HG03354 (cell line): Measurements from ENCODE around the gene TTLL10.
"Not testable (repeated sequence)": the region's sequence is repeated elsewhere in the genome, so short reads cannot be mapped to it uniquely, and the experiment has no call there.

Experiments
- ATAC-seq: cut with Tn5 transposase; IDR thresholded peaks from one replicate; pipeline ENCODE4 v1.9.1; 2021; ENCODE audit warnings: mild to moderate bottlenecking; ENCODE audit not compliant: unreplicated experiment, poor library complexity, severe bottlenecking

TTLL10 gene

DNA sequence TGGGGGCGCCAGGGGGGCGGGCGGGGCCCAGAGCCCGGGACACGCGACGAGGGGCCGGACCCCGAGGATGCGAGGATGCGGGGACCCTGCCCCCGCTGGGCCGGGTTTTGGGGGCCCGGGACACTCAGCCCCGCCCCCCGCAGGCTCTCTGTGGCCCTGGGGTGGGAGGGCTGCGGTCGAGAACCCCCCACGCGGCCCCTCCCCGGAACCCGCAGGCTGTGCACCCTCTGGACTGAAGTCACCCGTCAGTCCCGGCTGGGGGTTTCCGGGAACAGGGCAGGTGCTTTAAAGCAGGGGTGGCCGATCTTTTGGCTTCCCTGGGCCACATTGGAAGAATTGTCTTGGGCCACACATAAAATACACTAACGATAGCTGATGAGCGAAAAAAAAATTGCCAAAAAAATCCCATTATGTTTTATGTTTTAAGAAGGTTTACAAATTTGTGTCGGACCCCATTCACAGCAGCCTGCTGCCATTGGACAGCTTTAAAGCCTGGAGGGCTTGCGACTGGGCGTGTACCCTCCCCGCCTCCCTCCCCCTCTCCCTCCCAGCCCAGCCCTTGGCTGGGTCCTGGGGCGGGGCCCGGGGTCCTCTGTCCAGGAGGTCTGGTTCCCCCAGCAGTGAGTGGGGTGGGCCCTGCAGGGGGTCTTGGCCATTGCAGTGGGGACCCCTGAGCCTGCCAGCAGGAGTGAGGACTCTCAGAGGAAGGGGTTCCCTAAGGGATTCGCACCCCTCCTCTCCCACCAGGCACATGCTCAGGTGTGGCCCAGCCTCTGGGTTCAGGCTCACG is 36.2 kb upstream of the TTLL10 start:
- peak; percentile 72 for ATAC-seq

DNA sequence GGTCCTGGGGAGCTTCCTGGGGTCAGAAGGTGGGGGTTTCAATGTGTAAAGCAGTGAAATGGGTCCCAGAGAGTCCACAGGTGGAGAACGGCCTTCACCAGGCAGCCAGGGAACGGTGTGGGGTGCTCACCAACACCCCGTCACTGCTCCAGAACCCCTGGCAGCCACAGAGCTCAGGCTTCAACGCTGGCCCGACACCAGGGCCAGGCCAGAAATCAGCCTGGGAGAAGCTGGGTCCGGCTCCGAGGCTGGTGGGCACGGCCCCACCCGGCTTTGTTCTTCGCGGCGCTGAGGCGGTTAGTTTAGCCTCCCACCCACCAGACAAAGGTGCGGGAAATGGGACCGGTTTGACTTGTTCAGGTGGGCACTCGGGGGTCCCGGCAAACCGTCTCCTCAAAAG is 33.0 kb upstream of the TTLL10 start:
- ATAC-seq: no peak

DNA sequence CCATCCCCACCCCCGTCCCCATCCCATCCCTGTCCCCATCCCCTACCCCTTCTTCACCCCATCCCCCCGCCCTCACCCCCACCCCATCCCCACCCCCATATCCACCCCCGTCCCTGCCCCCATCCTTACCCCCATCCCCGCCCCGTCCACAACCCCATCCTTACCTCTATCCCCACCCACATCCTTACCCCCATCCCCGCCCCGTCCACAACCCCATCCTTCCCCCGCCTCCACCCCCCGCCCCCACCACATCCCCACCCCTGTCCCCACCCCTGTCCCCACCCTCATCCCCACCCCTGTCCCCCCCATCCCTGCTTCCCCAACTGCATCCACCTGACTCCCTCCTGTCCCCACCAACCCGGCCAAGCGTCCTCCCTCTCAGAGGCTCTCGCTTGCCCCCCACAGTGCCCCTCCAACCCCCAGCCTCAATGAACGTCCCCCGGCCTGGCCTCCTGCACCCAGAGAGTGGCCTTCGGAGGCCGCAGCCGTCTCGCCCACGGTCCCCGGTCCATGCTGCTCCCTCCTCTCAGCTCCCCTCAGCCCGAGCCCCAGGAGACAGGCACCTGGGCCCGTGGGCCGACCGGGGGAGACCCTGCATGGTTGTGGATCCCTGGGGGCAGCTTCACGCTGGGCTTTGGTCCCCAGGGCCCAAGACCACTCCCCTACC is 32.3 kb upstream of the TTLL10 start:
- ATAC-seq: no peak

DNA sequence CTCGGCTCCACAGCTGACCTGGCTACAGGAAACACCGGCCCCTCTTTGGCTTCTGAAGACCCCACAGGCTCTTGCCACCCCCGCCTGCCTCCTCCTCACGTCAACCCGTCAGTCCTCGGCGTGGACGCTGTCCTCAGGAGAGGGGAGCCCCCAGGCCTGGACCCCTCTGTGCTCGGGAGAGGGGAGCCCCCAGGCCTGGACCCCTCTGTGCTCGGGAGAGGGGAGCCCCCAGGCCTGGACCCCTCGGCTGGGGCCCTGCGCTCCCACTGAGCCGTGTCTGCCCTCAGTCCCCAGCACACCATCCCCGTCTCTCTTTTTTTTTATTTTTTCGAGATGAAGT is 31.8 kb upstream of the TTLL10 start:
- no peak for ATAC-seq

DNA sequence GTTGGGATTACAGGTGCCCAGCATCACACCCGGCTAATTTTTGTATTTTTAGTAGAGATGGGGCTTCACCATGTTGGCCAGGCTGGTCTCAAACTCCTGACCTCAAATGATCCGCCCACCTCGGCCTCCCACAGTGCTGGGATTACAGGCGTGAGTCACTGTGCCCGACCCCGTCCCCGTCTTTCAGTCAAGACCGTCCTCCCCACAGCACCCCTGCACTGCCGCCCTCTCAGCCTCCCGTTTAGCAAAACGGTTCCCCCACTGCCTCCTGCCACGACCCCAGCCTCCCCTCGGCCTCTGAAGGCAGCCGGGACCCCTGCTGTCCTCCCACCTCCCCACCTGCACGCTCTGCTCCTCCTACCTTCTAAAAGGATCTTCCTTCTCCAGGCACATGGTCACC is 31.3 kb upstream of the TTLL10 start:
- not testable (repeated sequence) for ATAC-seq

DNA sequence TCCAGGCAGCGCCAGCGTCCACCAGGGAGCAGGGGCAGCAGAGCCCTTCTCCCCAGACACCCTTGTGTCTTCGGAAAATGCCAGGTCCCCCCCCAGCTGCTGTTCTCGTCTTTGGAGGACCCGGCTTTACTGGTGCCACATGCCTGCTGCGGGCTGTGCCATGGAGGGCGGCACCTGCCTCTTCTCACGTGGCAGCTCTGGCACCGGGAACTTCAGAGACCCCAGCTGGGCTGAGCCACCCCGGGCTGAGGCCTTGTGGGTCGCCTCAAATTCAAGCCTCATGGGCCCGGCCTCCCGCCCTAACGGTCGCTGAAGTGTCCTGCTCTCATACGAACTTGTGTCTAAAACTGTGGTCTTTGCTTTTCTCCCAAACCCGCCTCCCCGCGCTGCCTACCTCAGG is 30.8 kb upstream of the TTLL10 start:
- ATAC-seq: no peak

DNA sequence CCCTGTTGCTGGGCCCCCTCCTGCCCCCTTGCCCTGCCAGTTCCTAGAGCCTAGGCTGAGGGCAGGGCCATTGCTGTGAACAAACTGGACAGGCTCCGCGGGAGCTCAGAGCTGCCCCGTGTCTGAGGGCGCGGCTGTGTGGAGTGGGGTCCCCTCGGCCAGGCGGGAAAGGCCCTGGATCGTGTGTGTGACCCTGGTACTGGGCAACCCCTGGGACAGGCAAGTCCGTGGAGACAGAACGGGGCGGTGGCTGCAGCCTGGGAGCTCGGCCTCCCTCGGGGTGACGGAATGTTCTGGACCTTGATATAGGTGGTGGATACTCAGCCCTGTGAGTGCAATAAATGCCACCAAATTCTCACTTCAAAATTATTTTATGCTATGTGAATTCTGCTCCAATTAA is 30.0 kb upstream of the TTLL10 start:
- no peak for ATAC-seq

DNA sequence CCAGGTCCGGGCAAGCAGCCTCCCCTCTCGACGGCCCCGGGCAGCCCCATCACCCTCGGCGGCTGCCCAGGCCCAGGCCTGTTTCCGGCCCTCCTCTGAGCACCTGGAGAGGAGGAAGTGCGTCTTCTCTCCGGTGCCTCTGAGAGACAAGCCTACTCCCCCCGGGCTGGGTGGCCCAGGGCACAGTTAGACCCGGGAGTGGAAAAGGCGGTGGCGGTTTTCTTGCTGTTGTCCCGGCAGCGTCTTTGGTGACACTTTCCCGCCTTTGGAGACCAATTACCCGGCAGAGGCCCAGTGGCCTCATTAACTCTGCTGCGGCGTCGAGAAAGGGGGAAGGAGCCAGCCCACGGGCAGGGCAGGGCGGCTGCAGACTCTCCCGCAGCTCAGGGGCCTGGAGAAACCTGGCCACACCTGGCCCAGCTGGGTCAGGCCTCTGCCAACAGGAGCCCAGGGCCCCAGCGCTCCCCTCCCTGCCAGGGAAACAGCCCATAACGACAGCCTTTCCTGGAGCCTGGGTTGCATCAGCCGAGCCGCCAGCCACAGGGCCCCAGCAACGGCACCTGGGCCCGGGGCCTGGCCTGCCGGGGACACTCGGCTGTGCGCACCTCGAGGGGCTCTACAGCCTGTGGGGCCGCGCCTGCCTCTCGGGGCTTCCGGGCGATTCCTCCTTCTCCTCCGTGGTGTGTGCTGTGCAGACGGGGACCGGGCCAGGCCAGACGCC is 29.4 kb upstream of the TTLL10 start:
- no peak for ATAC-seq

DNA sequence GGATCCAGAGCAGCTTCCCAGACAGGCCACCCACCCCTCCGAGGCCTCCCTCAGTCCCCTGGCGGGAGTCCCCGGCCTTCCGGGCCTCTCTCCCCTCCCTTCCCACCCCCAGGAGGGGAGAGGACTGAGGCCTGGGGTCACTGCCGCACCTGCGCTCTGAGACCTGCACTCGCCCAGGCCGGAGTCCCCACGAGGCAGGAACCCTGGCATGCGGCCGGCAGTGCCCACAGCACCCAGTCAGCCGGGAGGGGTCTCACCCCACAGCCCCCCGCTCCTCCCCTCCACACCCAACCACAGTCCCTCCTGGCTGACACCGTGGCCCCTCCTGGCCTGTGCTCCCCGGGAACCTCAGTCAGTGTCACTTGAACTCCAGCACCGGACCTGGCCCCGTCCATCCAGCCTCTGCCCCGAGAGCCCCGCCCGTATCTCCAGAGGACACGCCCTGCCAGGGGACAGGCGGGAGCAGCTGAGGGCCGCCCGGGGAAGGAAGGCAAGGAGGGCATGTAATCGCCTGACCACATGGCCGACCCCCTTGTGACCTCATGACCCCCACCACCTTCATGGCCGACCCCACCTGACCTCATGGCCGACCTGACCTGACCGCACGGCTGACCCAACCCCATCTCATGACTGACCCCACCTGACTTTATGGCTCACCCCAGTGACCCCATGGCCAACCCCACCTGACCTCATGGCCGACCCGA is 28.7 kb upstream of the TTLL10 start:
- no peak for ATAC-seq

DNA sequence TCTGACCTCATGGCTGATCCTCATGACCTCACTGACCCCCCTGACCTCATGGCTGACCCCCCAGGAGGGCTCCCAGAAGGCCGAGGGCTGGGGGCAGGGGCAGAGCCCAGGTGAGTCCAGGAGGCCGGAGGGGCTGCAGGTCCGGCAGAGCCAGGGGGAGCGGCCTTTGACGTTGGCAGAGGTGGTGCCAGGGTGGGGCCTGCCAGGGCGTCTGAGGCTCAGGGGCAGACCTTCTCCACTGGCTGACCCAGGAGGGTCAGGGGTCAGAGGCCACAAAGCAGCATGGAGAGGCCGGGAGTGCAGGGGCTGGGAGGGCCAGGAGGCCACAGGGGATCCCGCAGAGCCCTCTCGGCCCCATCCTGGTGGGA is 28.1 kb upstream of the TTLL10 start:
- no peak for ATAC-seq

DNA sequence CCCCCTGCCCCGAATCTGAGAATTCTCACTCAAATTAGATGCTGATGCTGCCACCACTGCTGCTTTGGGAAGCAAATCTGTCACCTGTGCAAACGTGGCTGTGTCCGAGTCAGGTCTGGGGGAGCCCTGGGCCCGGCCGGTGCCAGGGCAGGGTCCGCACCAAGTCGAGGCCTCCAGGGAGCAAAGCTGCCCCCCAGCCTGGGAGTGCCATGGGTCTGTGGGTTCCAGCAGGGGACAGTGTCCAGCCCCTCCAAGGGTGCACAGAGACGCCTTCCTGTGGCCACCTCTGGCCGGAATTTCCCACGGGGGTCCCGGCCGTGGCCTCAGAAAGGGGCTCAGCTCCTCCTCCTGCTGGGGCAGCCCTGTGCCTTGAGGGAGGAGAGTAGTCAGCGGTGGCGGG is 27.7 kb upstream of the TTLL10 start:
- no peak for ATAC-seq

DNA sequence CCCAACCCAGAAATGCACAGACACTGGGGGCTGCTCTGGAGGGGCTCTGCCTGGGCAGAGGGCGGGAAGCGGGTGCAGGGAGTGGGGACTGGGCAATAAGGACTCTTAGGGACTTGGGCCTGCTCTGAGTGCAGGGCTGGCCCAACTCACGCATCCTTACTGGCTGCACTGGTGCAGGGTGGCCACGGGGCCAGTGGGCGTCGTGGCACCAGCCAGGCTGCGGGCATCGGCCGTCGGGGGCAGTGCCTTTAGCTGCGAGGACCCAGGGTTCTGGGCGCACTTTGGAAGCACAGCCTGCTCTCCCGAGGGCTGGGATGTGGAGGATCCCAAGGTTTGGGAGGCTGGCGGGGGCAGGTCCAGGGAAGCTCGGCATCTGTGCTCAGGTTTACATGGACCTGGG is 27.1 kb upstream of the TTLL10 start:
- ATAC-seq: no peak

DNA sequence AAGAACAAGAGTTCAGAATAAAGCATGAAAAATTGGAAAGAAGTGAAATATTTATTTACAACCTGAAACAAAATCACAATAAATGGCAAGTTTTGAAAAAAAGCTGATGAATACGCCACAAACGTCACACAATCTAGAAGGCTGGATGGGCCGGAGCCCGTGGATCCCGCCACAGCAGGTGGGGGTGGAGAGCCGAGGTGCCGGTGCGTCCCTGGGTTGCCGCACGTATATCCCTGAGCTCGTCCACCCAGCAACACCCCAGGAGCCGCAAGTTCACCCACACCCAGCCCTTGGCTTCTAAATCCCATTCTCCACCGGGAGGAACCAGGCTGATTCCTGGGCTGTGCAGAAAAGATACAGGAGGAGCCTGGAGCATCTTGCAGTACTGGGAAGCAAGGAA is 25.6 kb upstream of the TTLL10 start:
- no peak for ATAC-seq

DNA sequence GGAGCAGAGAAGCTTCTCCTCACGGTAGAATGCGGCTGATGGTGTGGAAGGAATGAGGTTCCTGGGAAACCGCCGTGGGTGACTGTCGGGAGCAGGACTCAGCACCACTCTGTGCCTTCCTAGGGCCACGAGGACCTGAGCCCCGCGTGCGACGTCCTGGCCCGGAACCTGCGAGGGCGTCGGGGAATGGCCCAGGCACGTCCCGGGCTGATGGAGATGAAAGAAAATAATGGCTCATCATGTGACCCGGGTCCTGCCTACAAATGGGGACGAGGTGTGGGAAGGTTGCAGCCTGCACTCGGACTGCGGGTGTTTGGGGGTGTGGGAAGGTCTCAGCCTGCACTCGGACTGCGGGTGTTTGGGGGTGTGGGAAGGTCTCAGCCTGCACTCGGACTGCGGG is 25.1 kb upstream of the TTLL10 start:
- no peak for ATAC-seq

DNA sequence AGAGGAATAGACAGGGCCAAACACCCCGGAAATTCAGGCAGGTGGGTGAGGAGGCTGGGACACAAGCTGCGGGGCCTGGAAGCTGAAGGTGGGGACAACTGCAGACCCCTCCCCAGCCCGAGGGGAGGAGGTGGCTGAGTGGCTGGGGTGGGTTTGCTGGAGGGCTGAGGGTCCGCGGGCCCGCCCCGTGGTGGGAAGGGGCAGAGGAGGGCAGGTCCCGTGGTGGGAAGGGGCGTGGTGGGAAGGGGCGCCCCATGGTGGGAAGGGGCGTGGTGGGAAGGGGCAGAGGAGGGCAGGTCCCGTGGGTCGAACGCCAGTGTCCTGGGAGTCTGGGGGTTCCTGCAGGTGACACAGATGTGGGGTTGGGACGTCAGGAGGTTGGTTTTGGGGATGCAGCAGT is 24.3 kb upstream of the TTLL10 start:
- no peak for ATAC-seq

DNA sequence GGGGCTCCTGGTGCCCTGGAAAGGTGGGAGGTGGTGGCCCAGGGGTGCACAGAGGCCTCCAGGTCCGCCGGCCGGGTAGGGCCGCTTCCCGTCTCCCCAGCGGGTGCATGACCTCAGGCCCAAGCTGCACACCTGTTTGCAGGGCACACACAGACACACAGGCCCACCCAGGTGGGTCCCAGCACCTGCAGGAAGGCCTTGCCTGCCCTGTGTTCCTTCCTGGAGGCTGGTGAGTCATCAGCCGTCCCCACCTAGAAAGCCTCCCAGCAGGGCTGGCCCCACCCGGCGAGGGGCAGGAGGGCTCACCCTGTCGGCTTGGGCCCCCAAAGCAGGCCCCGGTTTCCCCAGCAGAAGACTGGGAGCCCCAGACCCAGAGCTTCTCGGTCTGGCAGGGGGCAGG is 23.6 kb upstream of the TTLL10 start:
- no peak for ATAC-seq

DNA sequence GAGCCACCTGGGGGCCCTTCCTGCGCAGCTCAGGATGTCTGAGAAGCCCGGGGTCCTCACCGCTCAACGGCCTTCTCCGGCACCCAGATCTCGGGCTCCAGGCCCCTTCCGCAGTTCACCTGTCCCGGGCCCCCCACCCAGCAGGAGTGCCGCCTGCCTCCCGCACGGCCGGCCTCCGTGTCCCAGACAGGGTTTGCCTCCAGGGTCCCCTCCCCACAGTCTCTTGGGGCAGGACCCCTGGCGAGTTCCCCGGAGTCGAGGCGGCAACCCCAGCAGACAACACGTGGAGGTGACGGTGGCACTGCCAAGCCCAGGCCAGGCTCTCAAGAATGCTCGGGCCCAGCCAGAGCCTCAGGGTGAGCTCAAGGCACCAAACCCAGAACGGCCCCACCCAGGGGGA is 22.4 kb upstream of the TTLL10 start:
- no peak for ATAC-seq

DNA sequence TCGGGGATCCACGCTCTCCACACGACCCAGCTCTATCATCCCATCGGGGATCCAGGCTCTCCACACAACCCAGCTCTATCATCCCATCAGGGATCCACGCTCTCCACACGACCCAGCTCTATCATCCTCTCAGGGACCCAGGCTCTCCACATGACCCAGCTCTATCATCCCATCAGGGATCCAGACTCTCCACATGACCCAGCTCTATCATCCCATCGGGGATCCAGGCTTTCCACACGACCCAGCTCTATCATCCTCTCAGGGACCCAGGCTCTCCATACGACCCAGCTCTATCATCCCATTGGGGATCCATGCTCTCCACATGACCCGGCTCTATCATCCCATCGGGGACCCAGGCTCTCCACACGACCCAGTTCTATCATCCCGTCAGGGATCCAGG is 21.2 kb upstream of the TTLL10 start:
- not testable (repeated sequence) for ATAC-seq

DNA sequence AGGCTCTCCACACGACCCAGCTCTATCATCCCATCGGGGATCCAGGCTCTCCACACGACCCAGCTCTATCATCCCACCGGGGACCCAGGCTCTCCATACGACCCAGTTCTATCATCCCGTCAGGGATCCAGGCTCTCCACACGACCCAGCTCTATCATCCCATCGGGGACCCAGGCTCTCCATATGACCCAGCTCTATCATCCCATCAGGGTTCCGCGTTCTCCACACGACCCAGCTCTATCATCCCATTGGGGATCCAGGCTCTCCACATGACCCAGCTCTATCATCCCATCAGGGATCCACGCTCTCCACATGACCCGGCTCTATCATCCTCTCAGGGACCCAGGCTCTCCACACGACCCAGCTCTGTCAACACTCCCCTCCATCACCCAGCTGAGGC is 20.5 kb upstream of the TTLL10 start:
- ATAC-seq: not testable (repeated sequence)

DNA sequence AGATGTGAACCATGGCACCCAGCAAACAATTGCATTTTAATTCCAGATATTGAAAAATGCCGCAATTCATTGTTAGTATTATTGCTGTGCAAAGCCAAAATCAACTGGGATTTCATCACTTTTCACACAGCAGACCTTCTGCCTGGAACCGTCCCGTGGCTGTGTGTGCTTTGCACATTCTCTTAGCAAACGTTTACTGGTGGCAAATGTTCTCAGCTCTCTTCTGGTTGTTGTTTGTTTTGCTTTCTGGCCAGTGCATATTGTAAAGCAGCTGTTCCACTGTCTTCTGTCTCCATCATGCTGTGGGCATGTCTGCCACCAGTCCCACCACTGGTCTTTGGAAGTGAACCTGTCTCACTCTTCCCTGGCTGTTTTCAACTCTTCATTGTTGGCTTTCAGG is 19.8 kb upstream of the TTLL10 start:
- no peak for ATAC-seq

DNA sequence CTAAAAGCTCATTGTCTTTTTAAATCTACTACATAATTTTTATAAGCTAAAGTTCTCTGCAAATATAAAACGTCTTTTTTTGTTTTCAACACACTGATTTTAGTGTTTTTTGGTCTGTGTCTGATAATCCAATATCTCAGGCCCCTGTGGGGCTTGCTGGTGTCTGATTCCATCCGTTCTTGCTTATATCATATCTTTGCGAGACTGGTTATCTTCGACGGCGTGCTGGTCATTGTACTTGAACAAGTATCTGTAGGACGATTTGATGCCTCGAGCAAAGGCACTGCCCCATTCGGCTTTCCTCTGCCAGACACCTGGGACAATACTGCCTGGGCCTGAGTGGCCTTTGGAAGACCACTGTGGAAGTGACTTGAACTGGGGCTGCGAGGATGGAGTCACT is 18.4 kb upstream of the TTLL10 start:
- ATAC-seq: no peak
